AG20443 (cell line): ENCODE measurements around the gene DOCK11.

Source experiments
- DNase-seq: peaks from one replicate; pipeline ENCODE4 v3.0.0; 2012; ENCODE audit warnings: low spot score, mixed read lengths

DOCK11 gene

DNA sequence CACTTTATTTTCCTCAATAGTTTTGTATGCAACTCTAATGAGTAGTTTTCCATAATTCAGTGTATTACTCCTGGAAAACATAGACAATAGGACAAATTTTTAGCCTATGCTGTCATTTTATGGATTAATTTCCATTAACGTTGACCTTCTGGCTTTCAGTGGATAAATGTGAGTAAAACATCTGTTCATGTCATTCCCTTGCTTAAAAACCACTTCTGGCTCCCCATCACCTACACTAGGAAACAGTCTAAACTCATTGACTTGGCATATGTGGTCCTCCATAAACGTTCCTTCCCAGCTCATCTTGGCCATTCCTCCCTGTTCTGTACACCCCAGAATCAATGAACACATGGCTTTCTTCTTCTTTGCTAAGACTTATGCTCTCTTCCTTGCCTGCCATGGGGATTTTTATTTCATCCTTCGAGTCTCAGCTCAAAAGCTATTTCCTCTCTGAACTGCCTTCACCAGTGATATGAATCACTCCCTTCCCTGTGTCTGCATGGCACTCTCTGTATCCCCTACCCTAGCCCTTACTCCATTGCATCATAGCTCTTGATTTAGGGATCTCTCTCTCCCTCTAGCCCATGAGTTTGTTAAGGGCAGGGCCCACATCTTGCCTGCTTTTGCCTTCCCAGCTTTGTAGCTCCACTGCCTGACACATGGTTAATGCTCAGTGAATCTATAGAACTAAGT lies 34.8 kb downstream of the DOCK11 start:
- DNase-seq = peak; percentile 17

- DNase-seq = no peak
Measured at GRCh38 chrX:118534716-118535493, 39.3 kb downstream of the DOCK11 start.

GRCh38 chrX:118536204-118536603 lies 40.6 kb downstream of the DOCK11 start:
- DNase-seq = no peak

DNA sequence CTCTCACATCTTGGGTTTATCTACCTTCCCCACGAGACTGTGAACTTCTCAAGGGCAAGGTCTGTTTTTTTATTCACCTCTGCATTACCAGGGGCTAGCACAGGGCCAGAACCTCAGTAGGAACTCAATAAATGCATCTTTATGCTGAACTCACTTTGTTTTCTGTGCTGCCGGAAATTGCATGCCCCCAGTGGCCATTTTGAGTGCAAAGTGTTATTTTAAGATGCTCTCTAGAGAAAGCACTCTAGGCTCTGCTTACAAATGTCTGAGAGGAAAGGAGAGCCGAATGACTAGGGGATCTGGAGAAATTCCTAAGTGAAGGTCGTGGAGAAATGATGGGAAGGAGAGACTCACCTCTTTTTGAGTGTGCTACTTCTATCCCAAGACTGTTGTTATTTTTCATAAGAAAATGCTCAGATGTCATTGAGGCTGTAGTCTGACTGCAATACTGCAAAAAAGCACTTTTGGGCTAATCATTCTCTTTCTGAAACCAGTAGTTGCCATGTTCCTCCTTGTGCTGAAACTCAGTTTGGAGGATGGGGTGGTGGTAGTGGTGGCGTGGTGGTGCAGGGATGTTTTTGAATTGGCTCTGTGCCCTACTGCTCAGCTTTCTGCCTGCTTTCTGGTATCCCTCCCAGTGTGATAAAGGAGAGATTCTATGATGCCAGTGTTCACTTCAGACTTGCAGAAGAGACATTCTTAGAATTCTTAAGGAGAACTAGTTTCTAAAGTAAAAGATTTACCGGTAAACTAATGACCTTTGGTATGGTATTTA lies 41.3 kb downstream of the DOCK11 start:
- DNase-seq = peak; percentile 16

DNA sequence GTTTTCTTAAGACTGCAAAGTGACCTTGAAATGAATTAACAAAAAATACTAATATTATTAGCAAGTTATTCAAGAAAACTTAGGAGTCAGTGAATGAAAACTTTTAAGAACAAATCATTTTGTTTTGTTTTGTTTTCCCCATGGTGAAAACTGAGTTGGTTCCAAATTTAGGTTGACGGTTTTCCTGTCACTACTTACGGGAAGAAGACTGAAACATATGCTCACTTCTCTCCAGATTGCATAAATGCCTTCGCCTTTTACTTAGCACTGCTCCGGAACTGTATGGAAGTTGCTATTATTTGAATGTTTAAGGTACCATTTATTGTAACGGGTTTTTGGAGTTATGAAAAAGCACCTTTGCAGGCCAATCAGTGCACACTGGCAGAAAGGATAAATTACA lies 42.8 kb downstream of the DOCK11 start:
- no peak for DNase-seq

DNA sequence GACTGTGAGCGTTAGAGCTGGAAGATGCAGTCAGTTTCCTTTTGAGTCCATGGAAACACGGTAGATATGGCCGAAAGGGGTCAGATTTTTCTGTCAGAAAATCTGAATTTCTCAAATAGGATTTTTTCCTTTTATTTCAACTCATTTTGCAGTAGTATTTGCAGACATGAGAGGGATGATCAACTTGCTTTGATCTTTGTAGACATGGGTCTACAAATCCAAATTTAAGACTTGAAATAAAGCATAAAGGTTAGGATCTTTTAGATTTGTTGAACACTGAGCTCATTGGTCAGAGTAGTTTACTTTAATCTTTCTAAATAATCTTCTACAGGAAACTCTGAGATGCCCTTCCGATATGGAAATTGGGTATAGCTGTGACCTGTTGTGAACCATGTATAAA lies 44.7 kb downstream of the DOCK11 start:
- DNase-seq = no peak

- DNase-seq = no peak
Measured at GRCh38 chrX:118541482-118541881, 45.9 kb downstream of the DOCK11 start.

DNA sequence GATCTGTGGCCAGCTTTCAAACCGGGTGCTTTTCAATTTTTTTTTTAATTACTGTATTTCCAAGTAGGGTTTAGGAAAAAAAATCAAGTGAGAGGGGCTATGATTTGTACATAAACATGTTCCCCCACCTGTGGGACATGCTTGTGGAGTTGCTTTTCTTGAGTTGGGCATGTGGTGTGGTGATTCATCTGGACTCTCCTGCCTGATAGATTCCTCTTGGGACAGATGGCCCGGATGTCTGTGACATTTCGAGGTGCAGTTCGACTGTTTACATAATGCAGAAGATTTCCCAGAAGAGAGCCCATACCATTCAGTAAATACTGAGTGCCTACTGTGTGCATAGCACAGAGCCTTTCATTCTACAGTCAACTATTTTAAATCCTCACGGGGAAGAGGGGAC lies 49.9 kb downstream of the DOCK11 start:
- DNase-seq = no peak

GRCh38 chrX:118548841-118549240 lies 53.2 kb downstream of the DOCK11 start:
- no peak for DNase-seq

DNA sequence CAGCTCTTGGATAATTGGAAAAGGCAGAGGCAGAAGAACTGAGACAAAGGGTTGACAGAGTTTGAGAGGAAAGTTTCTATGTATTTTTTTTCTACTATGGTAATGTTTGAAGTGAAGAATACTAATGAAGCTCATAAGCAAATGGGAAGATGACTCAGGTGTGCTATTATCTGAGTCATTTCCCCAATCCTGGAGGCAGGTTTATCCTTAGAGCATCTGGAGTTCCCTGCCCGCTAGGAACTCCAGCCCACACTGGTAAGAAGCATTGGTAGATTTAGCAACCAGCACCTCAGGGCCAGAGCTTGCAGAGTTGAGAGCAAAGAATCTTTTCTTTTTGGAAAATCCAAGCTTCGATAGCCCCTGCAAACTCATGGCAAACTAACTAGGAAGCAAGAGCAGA lies 55.2 kb downstream of the DOCK11 start:
- no peak for DNase-seq

- DNase-seq = no peak
Measured at GRCh38 chrX:118551426-118551825, 55.8 kb downstream of the DOCK11 start.

DNA sequence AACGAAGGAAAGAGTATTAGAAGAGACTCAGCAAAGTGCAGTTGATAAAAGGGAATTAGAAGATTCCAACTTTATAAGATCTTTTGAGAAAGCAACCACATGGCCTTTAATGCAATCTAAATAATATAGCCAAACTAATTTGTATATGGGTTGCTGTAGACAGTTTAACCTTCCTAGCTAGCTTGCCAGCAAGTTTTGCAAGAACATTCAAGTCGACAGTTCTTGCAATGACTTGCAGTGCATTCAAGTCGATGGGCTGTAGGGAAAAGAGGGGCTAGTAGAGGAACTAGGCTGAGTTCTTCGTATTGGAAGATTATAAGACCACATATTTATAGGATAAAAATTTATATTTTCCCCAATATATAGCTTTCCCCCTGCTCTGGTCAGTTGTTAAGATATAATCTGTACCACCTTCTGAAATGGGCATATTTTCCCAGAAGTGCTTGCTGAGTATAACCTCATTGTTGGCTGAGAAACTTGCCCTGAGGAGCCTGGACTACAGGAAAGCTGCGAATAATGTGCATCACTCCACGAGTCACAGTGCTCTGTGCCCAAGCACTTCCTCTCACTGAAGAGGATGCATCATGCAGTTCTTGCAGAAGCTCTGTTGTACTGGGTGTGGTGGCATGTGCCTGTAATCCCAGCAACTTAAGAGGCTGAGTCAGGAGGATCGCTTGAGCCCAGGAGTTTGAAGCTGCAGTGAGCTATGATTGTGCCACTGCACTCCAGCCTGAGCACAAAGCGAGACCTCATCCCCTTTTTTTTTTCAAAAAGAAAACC lies 56.7 kb downstream of the DOCK11 start:
- DNase-seq = peak; percentile 65

- no peak for DNase-seq
Measured at GRCh38 chrX:118553042-118553710, 57.6 kb downstream of the DOCK11 start.

DNA sequence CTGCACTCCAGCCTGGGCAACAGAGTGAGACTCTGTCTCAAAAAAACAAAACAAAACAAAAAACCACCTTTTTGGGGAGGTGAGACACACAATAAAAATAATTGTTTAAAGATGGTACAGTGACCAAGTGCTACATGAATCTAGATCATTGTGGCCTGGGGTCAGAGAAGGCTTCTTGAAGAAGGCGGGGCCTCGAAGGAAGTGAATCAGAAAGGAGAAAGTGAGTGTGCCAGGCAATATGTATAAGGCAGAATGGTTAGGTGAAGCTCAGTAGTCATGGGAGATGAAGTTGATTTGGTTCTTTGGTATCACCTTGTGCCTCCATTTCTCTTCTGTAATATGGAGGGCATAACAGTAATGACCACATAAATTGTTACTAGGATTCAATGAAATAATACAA lies 58.9 kb downstream of the DOCK11 start:
- no peak for DNase-seq

DNA sequence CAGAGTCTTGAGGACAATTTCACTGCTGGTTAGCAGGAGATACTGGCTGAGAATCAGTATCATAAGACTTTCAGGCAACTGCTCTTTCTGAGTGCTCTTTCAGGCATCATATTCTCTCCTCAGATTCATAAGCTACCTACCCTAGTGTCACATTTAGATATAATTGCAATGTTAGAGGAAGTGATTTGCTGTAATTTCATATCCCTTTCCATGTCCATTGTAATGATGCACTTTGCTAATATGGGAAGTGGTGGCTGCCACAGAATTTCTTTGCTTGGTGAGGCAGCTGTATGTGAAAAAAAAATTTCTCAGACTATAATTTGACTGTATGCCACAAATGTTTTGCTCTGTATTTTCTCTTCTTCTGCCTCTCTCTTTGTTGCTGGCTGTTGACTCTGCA lies 63.3 kb downstream of the DOCK11 start:
- DNase-seq = no peak

- DNase-seq = no peak
Measured at GRCh38 chrX:118560489-118560888, 64.9 kb downstream of the DOCK11 start.

DNA sequence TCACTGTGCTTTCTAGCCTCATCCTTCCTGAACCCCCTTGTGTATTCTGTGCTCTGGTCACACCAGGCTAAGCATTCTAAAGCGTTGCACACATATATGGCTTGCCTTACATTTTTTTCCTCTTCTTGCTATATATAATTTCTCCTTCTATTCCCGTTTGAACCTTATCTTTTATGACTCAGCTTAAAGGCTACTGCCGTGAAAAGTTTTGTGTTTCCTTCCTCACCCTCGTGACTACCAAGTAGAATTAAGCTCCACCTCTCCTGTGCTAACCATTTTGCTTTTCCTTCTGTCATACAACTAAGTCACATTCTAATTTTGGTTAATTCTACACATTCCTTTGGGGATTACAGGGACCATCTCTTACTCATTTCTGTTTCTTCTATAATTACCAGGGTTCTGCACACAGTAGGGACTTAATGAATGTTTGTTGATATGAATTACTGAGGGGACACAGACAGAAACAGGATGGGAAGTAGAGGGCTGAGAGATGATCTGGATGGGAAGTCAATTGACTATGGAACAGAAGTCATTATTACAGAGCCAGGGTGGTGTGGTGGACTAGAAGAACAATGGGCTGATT lies 67.1 kb downstream of the DOCK11 start:
- DNase-seq = no peak

DNA sequence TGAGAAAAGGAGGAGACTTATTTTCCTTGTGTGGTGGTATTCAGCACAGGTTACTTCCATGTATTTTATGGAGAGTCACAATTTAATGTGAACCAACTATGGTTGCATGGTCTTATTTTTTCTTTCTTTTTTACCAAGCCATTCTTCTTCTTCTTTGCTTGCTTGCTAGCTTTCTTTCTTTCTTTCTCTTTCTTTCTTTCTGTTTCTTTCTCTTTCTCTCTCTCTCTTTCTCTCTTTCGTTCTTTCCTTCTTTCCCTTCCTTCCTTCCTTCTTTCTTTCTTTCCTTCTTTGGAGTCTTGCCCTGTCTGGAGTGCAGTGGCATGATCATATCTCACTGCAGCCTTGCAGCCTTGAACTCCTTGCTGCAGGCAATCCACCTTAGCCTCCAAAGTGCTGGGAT lies 68.9 kb downstream of the DOCK11 start:
- no peak for DNase-seq

- no peak for DNase-seq
Measured at GRCh38 chrX:118565853-118566252, 70.2 kb downstream of the DOCK11 start.

- peak; percentile 18 for DNase-seq
Measured at GRCh38 chrX:118566359-118566758, 70.7 kb downstream of the DOCK11 start.

DNA sequence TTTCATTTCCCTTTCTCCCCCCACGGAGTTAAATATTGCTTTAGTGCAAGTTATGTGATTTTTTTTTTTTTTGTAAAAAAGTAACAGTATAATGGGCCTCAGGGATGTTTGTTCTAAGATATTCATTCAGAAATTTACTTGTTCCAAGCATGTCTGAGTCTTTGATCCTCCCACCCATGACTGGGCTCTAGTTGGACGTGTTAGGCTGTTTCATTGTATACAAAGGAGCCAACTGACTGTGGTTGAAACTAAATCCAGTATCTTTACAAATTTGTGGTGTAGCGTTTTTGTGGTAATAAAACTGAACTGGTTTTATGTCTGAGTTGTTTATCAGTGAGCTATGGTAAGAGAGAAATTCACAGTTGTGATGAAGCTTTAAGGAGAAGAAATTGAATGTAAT lies 74.1 kb downstream of the DOCK11 start:
- DNase-seq = no peak
